Neural progenitor cell (in vitro differentiated cells): Measurements from ENCODE around the gene FAM149B1.

Experiments used
- EZH2 ChIP-seq: fragments of 200-600 bp; sonication (generic); IDR thresholded peaks from 2 replicates; pipeline ENCODE4 v1.6.1; 2017; ENCODE audit warnings: antibody characterized with exemption, mild to moderate bottlenecking, moderate library complexity
- TF ChIP-seq, protein P1 (sequence below): fragments of 200-600 bp; sonication (generic); IDR thresholded peaks from 2 replicates; pipeline ENCODE4 v1.5.1; 2017; ENCODE audit warnings: antibody characterized with exemption, mild to moderate bottlenecking

DNA sequence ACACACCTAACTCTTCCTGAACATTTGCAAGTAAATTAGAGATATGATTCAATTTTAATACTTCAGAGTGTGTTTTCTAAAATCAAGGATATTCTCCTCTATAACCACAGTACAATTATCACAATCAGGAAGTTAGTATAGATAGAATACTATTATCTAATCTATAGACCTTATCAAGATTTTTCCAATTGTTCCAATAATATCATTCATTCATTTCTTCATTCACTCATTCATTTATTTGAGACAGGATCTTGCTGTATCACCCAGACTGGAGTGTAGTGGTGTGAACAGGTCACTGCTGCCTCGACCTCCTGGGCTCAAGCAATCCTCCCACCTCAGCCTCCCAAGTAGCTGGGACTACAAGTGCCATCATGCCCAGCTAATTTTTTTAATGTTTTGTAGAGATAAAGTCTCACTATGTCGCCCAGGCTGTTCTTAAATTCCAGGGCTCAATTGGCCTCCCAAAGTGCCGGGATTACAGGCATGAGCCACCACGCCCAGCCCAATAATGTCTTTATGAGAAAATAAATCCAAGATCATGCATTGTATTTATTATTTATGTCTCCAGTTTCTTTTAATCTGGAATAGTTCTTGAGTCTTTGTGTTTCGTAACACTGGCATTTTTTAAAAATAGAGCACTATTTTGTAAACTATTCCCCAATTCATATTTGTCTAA, 95.1 kb downstream of the FAM149B1 start:
- TF ChIP-seq, protein P1, sequence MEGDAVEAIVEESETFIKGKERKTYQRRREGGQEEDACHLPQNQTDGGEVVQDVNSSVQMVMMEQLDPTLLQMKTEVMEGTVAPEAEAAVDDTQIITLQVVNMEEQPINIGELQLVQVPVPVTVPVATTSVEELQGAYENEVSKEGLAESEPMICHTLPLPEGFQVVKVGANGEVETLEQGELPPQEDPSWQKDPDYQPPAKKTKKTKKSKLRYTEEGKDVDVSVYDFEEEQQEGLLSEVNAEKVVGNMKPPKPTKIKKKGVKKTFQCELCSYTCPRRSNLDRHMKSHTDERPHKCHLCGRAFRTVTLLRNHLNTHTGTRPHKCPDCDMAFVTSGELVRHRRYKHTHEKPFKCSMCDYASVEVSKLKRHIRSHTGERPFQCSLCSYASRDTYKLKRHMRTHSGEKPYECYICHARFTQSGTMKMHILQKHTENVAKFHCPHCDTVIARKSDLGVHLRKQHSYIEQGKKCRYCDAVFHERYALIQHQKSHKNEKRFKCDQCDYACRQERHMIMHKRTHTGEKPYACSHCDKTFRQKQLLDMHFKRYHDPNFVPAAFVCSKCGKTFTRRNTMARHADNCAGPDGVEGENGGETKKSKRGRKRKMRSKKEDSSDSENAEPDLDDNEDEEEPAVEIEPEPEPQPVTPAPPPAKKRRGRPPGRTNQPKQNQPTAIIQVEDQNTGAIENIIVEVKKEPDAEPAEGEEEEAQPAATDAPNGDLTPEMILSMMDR = no peak
- TF ChIP-seq EZH2 = no peak
